Spleen (tissue), 11 donors: ENCODE measurements around the gene RGPD3. TPM values are rescaled to one million over a fixed set of nuclear protein-coding genes. Genes with fewer than 3 reads are reported as not detected.

Experiments used
- DNase-seq: peaks from one replicate; pipeline ENCODE4 v3.0.0-alpha.2; 2020
- H3K27ac ChIP-seq, 8 donors: fragments of 200-600 bp; sonication (generic) in 7 of 8; 1 replicate in 4 of 8; 2 replicates in 4 of 8; pipeline versions ENCODE4 v1.5.0 to v1.8.0; 2016 to 2021; ENCODE audit warnings: inconsistent platforms in 4 of 8, mild to moderate bottlenecking in 4 of 8, moderate library complexity in 1 of 8
- H3K27me3 ChIP-seq, 7 donors: fragments of 200-600 bp; sonication (generic) in 6 of 7; replicated peaks in 1 of 7; 1 replicate in 4 of 7; 2 replicates in 3 of 7; pipeline versions ENCODE4 v1.5.0 to v1.8.0; 2016 to 2021; ENCODE audit warnings: inconsistent platforms in 3 of 7, mild to moderate bottlenecking in 1 of 7
- H3K36me3 ChIP-seq, 6 donors: fragments of 200-600 bp; sonication (generic) in 5 of 6; 1 replicate in 4 of 6; 2 replicates in 2 of 6; pipeline versions ENCODE4 v1.5.0 to v1.8.0; 2016 to 2021; ENCODE audit warnings: inconsistent platforms in 2 of 6
- H3K4me1 ChIP-seq, 6 donors: fragments of 200-600 bp; sonication (generic) in 5 of 6; 1 replicate in 3 of 6; 2 replicates in 3 of 6; pipeline versions ENCODE4 v1.5.0 to v1.8.0; 2016 to 2021; ENCODE audit warnings: inconsistent platforms in 3 of 6
- H3K4me3 ChIP-seq, 8 donors: fragments of 200-600 bp; sonication (generic) in 7 of 8; 1 replicate in 4 of 8; 2 replicates in 4 of 8; pipeline versions ENCODE4 v1.5.0 to v1.8.0; 2016 to 2021; ENCODE audit warnings: inconsistent platforms in 4 of 8, mild to moderate bottlenecking in 4 of 8, moderate library complexity in 2 of 8
- H3K9me3 ChIP-seq, 8 donors: fragments of 200-600 bp; sonication (generic) in 7 of 8; 1 replicate in 4 of 8; 2 replicates in 4 of 8; pipeline versions ENCODE4 v1.5.0 to v1.8.0; 2016 to 2021; ENCODE audit warnings: inconsistent platforms in 4 of 8
- POLR2A ChIP-seq, 3 donors: fragments of 450-650 bp; IDR thresholded peaks; one replicate each; pipeline ENCODE4 v1.5.1; 2017; ENCODE audit warnings: antibody characterized with exemption in 3 of 3, mild to moderate bottlenecking in 1 of 3
- POLR2AphosphoS5 ChIP-seq, 3 donors: sonication (generic); formaldehyde crosslinking; IDR thresholded peaks; one replicate each; pipeline ENCODE4 v1.5.1; 2017; ENCODE audit warnings: antibody characterized with exemption in 3 of 3
- WGBS, 5 donors: extraction: QIAGEN DNeasy Blood & Tissue Kit in 3 of 5; methylation state at CpG; one replicate each; pipeline versions ENCODE4 v1.1.5 to v1.1.7; 2013 to 2018; 5-methylcytosine and 5-hydroxymethylcytosine counted together
- intact Hi-C: fragments of 100-400 bp; cut with DNase I; formaldehyde crosslinking; loops from one replicate; pipeline ENCODE4 v1.15.0; 2023; ENCODE audit warnings: low total_unique reads
- polyA plus RNA-seq, 3 donors: library from polyadenylated mRNA; stranded (reverse); fragments of 200-250 nt; gene quantifications; one replicate each; pipeline ENCODE4 v1.2.1, GENCODE V29; 2013
- total RNA-seq, 7 donors: library from RNA; depleted of rRNA in 3 of 7; stranded (reverse); fragments of >200 nt in 3 of 7; fragmentation: NEBNext Ultra II Directional in 4 of 7; extraction: Animal tissue kit (Norgen Biotek cat#: 25700) in 4 of 7; gene quantifications; one replicate each; pipeline versions ENCODE4 v1.1.0 to v1.2.1, GENCODE V29; 2016 to 2021
- TF ChIP-seq, protein P1 (sequence below), 11 experiments: fragments of 200-600 bp in 7 of 11; fragments of 450-650 bp in 4 of 11; sonication (generic) in 4 of 11; IDR thresholded peaks in 8 of 11; conservative IDR thresholded peaks in 3 of 11; 1 replicate in 7 of 11; 2 replicates in 4 of 11; pipeline versions ENCODE4 v1.4.0 to v1.8.0; 2016 to 2021; ENCODE audit warnings: antibody characterized with exemption in 11 of 11, inconsistent platforms in 4 of 11, mild to moderate bottlenecking in 1 of 11
- donor health status: healthy with polysubstance abuse.
- donor health status: DM: no; HTN: no; CAD: no; lungs with moderate emphysema.
- donor health status: DM: no; HTN: no; CAD: no.
- donor health status: Bipolar disorder and iron deficiency.
- donor health status: healthy.
- donor health status: DM: no; HTN: no; CAD: no.
- donor health status: DM: yes; HTN: yes; CAD: no.

RGPD3 gene
- total and polyA plus RNA-seq, 10 donors, result 0.07 to 3.5 (median 1.2) TPM

DNA sequence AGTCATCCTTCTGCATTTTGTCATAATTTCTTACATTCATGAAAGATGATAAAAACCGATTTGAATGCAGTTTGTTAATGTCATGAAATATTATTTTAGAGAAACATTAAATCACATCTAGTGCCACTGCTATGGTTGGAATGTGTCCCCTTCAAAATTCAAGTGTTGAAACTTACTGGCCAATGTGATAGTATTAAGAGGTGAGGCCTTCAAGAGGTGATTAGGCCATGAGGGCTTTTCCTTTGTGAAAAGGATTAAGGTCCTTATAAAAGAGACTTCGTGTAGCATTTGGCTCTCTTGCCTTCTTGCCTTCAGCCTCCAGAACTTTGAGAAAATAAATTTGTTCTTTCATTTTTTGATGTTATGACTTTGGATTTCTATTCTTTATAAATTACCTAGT, 117.2 kb downstream of the RGPD3 start:
- H3K36me3 ChIP-seq, result no peaks in the 10 kb centered on the region
- no peaks in the 10 kb centered on the region for H3K9me3 ChIP-seq
- WGBS, 5 donors, result 67 to 90% (median 78%) methylated on average over 2 of the region's 2 CpGs
- no peak overlapping the region for H3K4me3 ChIP-seq
- no peak overlapping the region for H3K27ac ChIP-seq
- no peak for TF ChIP-seq POLR2A (IDR thresholded peaks at IDR 0.05)
- TF ChIP-seq, protein P1, sequence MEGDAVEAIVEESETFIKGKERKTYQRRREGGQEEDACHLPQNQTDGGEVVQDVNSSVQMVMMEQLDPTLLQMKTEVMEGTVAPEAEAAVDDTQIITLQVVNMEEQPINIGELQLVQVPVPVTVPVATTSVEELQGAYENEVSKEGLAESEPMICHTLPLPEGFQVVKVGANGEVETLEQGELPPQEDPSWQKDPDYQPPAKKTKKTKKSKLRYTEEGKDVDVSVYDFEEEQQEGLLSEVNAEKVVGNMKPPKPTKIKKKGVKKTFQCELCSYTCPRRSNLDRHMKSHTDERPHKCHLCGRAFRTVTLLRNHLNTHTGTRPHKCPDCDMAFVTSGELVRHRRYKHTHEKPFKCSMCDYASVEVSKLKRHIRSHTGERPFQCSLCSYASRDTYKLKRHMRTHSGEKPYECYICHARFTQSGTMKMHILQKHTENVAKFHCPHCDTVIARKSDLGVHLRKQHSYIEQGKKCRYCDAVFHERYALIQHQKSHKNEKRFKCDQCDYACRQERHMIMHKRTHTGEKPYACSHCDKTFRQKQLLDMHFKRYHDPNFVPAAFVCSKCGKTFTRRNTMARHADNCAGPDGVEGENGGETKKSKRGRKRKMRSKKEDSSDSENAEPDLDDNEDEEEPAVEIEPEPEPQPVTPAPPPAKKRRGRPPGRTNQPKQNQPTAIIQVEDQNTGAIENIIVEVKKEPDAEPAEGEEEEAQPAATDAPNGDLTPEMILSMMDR (IDR thresholded peaks at IDR 0.05 in 8 of 11, conservative IDR thresholded peaks at IDR 0.05 in 3 of 11), result no peak
- no peak for TF ChIP-seq POLR2AphosphoS5 (IDR thresholded peaks at IDR 0.05)
- no peak for DNase-seq
- intact Hi-C loops, result no loop called here
- H3K4me1 ChIP-seq, result no peaks in the 10 kb centered on the region
- H3K27me3 ChIP-seq, result no peaks in the 10 kb centered on the region

- TF ChIP-seq POLR2A (IDR thresholded peaks at IDR 0.05) (no peak), POLR2AphosphoS5 (IDR thresholded peaks at IDR 0.05) (no peak)
- TF ChIP-seq, protein P1 (IDR thresholded peaks at IDR 0.05 in 8 of 11, conservative IDR thresholded peaks at IDR 0.05 in 3 of 11), result no peak
- H3K36me3 ChIP-seq, result no peaks in the 10 kb centered on the region
- no peak for DNase-seq
- no peaks in the 10 kb centered on the region for H3K4me1 ChIP-seq
- H3K27ac ChIP-seq, result no peak overlapping the region
- no peaks in the 10 kb centered on the region for H3K9me3 ChIP-seq
- H3K4me3 ChIP-seq, result no peak overlapping the region
- 88 to 96% (median 94%) methylated on average over 10 to 12 of the region's 12 CpGs for WGBS, 5 donors
- intact Hi-C loops, result no loop called here
- H3K27me3 ChIP-seq, result no peaks in the 10 kb centered on the region
Observed at GRCh38 chr2:106344302-106344701, 123.9 kb downstream of the RGPD3 start.

DNA sequence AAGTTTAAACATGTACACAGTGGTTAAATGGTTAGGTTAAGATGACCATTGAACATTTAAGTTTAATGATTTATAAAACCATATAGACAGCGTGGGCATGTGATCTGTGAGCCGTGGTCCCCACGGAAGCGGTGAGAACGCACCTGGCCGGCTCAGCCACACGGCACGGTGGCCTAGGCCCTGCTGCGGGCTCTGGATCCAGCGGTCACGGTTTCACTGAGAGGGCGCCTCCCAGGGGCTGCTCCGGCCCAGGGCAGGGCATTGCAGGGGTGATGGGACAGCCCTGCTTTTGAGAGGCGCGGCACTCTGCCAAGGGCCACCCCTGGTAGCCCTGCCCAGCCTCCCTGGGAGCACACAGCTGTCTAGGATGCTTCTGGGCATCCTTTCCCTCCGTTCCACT, 124.9 kb downstream of the RGPD3 start:
- H3K27ac ChIP-seq, result no peak overlapping the region
- H3K27me3 ChIP-seq, result no peaks in the 10 kb centered on the region
- no peak overlapping the region for H3K4me3 ChIP-seq
- no peaks in the 10 kb centered on the region for H3K4me1 ChIP-seq
- 92 to 97% (median 94%) methylated on average over 11 to 16 of the region's 16 CpGs for WGBS, 5 donors
- TF ChIP-seq, protein P1 (IDR thresholded peaks at IDR 0.05 in 8 of 11, conservative IDR thresholded peaks at IDR 0.05 in 3 of 11), result no peak
- no peak for TF ChIP-seq POLR2A (IDR thresholded peaks at IDR 0.05)
- TF ChIP-seq POLR2AphosphoS5 (IDR thresholded peaks at IDR 0.05), result no peak
- no peak for DNase-seq
- no peaks in the 10 kb centered on the region for H3K36me3 ChIP-seq
- intact Hi-C loops, result no loop called here
- H3K9me3 ChIP-seq, result no peaks in the 10 kb centered on the region

GRCh38 chr2:106342831-106343251, 125.4 kb downstream of the RGPD3 start:
- Histone ChIP-seq H3K4me1 (no peaks in the 10 kb centered on the region), H3K9me3 (no peaks in the 10 kb centered on the region), H3K27ac (no peak overlapping the region), H3K4me3 (no peak overlapping the region), H3K27me3 (no peaks in the 10 kb centered on the region), H3K36me3 (no peaks in the 10 kb centered on the region)
- 94 to 96% (median 94%) methylated on average over 19 to 25 of the region's 25 CpGs for WGBS, 5 donors
- TF ChIP-seq POLR2AphosphoS5 (IDR thresholded peaks at IDR 0.05) (no peak), POLR2A (IDR thresholded peaks at IDR 0.05) (no peak)
- TF ChIP-seq, protein P1 (IDR thresholded peaks at IDR 0.05 in 8 of 11, conservative IDR thresholded peaks at IDR 0.05 in 3 of 11), result no peak
- DNase-seq, result no peak
- intact Hi-C loops, result no loop called here
